Activated naive CD8-positive, alpha-beta T cell treated with anti-CD3 and anti-CD28 coated beads, Interleukin-2, amount 10 ng/mL, durations not matched to agents 7 days and 5 days (primary cell): Measurements from ENCODE around the gene GLB1L. TPM values are rescaled to one million over a fixed set of nuclear protein-coding genes. Genes with fewer than 3 reads are reported as not detected.
A peak's percentile ranks its signal among the peaks of the same experiment; 100 is the strongest.

Experiments
- ATAC-seq: fragments of 150-1000 bp; cut with Tn5 transposase; one replicate; pipeline ENCODE4 v1.10.0; 2021; ENCODE audit warnings: low read depth, moderate library complexity
- POLR2A ChIA-PET: fragments of 350-600 bp; sonication (Branson Sonifier 250); formaldehyde crosslinking; loops from one replicate; lab custom pipeline; 2021; ENCODE audit warnings: antibody characterized with exemption; lab: Charles Lee
- DNase-seq: peaks from one replicate; pipeline ENCODE4 v3.0.0; 2021
- H3K27ac Mint-ChIP-seq: one replicate; pipeline ENCODE4 v1.8.0; 2022; ENCODE audit warnings: mild to moderate bottlenecking, mixed read lengths
- H3K27me3 Mint-ChIP-seq: one replicate; pipeline ENCODE4 v1.8.0; 2022; ENCODE audit warnings: mild to moderate bottlenecking, moderate library complexity, mixed read lengths
- H3K36me3 Mint-ChIP-seq: one replicate; pipeline ENCODE4 v1.8.0; 2021; ENCODE audit warnings: mild to moderate bottlenecking, mixed read lengths
- H3K4me1 Mint-ChIP-seq: one replicate; pipeline ENCODE4 v1.8.0; 2021; ENCODE audit warnings: mixed read lengths
- H3K4me3 Mint-ChIP-seq: one replicate; pipeline ENCODE4 v1.8.0; 2022; ENCODE audit warnings: mild to moderate bottlenecking, moderate library complexity, mixed read lengths
- H3K9me3 Mint-ChIP-seq: one replicate; pipeline ENCODE4 v1.8.0; 2021; ENCODE audit warnings: mixed read lengths
- total RNA-seq, 2 experiments: library from RNA; stranded (reverse); gene quantifications; one replicate each; pipeline ENCODE4 v1.2.3, GENCODE V29; 2021

GLB1L gene
- total RNA-seq, 2 experiments from 2014 or later: 3.3 to 4.1 TPM

- Mint-ChIP-seq H3K36me3 (peaks cover 17% of the 10 kb centered on the region), H3K4me1 (peaks cover 40% of the 10 kb centered on the region)
Observed at GRCh38 chr2:219213486-219214071, 31.7 kb downstream of the GLB1L start.

DNA sequence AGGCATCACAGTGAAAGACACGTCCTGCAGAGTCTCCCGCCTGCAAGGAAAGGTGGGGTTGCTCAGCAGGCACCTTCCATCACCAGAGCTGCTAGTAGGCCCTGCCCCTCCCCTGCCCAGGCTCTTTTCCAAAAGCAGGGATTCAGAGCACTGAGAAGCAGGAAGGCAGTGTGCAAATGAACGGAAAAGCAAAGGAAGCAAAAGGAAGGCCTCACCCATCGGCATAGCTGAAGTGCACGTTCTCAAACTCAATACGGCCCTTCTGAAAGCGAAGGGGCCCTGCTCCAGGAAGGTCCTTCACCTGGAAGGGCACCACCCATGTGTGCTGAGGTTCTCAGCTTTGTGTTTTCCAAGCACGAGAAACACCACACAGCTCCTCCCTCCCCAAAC is 32.2 kb downstream of the GLB1L start:
- Mint-ChIP-seq H3K4me3 (no peak overlapping the region), H3K36me3 (peaks cover 22% of the 10 kb centered on the region), H3K9me3 (no peaks in the 10 kb centered on the region), H3K27ac (peak overlapping the region; percentile 34), H3K27me3 (no peaks in the 10 kb centered on the region), H3K4me1 (peaks cover 45% of the 10 kb centered on the region)
- POLR2A ChIA-PET: interaction anchor here (1.2 kb wide), 1 partner anchor 36 kb away, joined by 3 read pairs; the partner anchor contains the start of gene CNPPD1
- DNase-seq: no peak
- no peak for ATAC-seq

More at GRCh38 chr2:219213486-219214071, 31.7 kb downstream of the GLB1L start:
- ATAC-seq (no peak), DNase-seq (no peak)
- no peaks in the 10 kb centered on the region for H3K27me3 Mint-ChIP-seq
- POLR2A ChIA-PET: interaction anchor here (1.2 to 1.4 kb wide), 2 partner anchors 37 to 38 kb away, joined by 3 to 5 read pairs; partner anchors contain the start of gene CNPPD1
- H3K9me3 Mint-ChIP-seq: no peaks in the 10 kb centered on the region
- H3K4me3 Mint-ChIP-seq: no peak overlapping the region
- H3K27ac Mint-ChIP-seq: peak overlapping the region; percentile 34

DNA sequence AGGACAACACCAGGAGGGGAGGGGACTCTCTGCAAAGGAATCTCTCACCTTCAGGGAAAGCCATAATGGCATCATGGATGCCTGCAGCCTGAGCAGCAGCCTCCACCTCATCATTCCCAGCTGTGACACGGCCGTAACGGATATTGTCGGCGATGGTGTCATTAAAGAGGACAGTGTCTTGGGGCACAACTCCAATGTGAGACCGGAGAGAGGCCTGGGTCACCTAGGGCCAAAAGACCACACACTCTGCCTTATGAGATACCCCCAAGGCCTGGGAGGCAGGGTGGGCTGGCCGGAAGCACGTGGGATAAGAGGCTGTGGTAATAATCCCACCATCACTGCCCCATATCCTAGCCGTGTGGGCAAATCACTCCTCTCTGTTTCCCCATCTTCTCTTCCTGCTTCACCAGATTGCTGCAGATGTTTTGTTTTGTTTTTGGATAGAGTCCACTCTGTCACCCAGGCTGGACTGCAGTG is 34.3 kb downstream of the GLB1L start:
- Mint-ChIP-seq H3K27ac (peak overlapping the region; percentile 93), H3K27me3 (no peaks in the 10 kb centered on the region), H3K9me3 (no peaks in the 10 kb centered on the region), H3K4me1 (peaks cover 48% of the 10 kb centered on the region), H3K4me3 (peak overlapping the region; percentile 63), H3K36me3 (peaks cover 19% of the 10 kb centered on the region)
- POLR2A ChIA-PET: interaction anchor here (0.7 to 1.9 kb wide), 13 partner anchors 10 to 152 kb away, joined by 3 to 31 read pairs (median 5); partner anchors contain the start of genes ANKZF1, ATG9A, CNPPD1 and TUBA4A
- no peak for DNase-seq
- no peak for ATAC-seq

DNA sequence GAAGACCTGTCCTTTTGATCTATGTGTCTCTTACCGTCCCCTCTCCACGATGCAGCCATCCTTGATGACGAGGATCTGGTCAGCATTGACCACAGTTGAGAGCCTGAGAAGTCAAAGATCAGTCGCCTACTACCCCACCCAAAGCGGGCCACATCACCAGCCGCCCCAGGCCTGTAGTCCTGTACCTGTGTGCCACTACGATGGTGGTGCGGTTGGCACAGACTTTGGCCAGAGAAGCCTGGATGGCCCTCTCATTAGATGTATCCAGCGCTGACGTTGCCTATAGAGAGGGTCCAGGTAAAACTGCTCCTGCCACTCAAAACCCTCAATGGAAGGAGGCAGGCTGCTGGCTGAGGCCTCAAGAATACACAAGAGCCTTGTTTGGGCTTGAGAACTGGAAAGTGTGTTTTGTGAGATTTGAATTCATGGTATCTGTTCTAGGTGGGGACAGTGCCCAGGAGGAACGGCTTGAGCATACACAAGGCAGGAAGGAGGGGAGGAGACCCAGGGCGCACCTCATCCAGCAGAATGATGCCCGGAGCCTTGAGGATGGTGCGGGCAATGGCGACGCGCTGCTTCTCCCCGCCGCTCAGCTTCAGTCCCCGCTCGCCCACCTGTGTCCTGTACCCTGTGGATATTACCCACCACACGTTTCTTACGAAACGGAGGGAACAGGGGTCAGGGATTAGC is 34.9 kb downstream of the GLB1L start:
- Mint-ChIP-seq H3K4me1 (peaks cover 52% of the 10 kb centered on the region), H3K27ac (peak overlapping the region; percentile 88)
- ATAC-seq: no peak

DNA sequence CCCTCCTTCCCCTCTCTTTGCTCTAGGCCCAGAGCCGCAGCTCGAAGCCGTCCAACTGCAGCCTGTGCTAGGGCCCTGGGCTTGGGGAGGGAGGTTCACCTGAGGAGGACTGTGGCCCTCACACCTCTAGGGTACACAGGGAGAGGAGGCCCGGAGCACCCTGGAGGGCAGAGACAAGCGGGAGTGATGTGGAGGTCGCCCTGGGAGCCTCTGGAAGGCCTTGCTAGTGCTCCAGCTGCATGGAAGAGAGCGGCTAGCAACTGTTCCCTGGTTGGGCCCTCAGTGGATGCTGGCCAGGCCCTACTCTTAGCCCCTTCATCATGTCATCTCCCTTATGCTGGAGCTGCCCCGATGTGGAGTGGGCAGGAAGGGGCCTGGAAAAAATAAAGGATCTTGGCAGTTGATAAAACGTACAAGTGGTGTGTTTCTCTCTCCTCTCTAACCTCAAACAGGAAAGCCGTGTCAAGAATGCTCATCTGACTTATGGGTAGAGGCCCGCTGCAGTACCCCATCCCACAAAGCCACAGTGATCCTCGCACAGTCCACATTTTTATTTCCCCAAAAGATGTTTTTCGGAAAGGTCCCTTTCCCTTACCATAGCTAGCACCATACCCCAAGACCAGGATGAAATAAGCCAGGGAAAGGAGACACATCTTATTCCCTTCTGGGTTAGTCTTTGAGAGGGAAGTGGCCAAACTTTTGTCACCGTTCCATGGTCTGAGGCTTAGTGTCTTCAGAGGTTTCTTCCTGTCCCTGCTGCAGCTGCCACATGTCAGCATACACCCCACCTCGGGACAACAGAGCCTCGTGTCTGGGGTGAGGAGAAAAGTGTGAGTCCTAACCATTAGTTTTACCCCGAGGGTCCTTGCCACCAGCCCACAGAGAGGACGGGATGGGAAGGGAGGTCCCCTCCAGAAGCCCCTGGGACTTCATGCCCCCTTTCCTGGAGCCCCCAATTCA is 35.7 kb downstream of the GLB1L start:
- POLR2A ChIA-PET: interaction anchor here (0.6 to 5.2 kb wide), 9 partner anchors 9 to 170 kb away, joined by 3 to 92 read pairs (median 8); partner anchors contain the start of genes ANKZF1, ATG9A, CNPPD1 and GLB1L
- Mint-ChIP-seq H3K4me3 (peak overlapping the region; percentile 62), H3K27me3 (no peaks in the 10 kb centered on the region), H3K36me3 (peaks cover 21% of the 10 kb centered on the region), H3K27ac (peak overlapping the region; percentile 88), H3K4me1 (peaks cover 52% of the 10 kb centered on the region), H3K9me3 (no peaks in the 10 kb centered on the region)
- DNase-seq (no peak), ATAC-seq (no peak)

More for the DNA sequence above, 34.9 kb downstream of the GLB1L start:
- Mint-ChIP-seq H3K27me3 (no peaks in the 10 kb centered on the region), H3K4me3 (peak overlapping the region; percentile 62), H3K9me3 (no peaks in the 10 kb centered on the region), H3K36me3 (peaks cover 19% of the 10 kb centered on the region)
- POLR2A ChIA-PET: interaction anchor here (0.8 to 5.2 kb wide), 8 partner anchors 9 to 51 kb away, joined by 3 to 92 read pairs (median 7); partner anchors contain the start of genes ANKZF1, ATG9A and CNPPD1
- no peak for DNase-seq

DNA sequence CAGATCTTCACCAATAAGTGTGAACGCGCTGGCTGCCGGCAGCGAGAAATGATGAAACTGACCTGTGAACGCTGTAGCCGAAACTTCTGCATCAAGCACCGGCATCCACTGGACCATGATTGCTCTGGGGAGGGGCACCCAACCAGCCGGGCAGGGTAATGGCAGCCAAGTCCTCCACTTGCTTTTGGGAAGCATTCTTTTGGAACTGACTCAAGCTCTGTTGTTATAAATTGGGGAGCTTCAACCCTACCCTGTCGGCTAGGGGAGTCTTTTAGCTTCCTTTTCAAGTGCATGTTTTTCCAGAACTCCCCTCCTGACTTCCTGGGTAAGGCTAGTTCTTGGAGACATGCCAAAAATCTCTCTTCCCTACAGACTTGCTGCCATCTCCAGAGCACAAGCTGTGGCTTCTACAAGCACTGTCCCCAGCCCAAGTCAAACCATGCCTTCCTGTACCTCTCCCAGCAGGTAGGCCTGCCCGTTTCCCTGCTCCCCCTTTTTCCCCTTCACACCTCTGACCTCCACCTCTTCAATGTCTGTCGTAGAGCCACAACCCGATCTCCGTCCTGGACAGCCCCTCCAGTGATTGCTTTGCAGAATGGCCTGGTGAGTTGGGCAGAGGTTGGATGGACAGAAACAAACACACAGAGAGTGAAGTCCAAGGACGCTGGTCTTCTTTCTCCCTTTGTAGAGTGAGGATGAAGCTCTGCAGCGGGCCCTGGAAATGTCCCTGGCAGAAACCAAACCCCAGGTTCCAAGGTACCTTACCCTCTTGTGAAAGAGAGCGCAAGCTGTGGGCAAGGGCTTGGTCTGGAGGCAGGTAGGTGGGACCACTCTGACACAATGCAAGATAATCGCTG is 37.1 kb downstream of the GLB1L start:
- peaks cover 47% of the 10 kb centered on the region for H3K4me1 Mint-ChIP-seq
- H3K36me3 Mint-ChIP-seq: peaks cover 16% of the 10 kb centered on the region
- no peaks in the 10 kb centered on the region for H3K27me3 Mint-ChIP-seq
- POLR2A ChIA-PET: interaction anchor here (0.7 to 5.2 kb wide), 8 partner anchors 22 to 49 kb away, joined by 3 to 92 read pairs (median 14); partner anchors contain the start of genes ANKZF1, ATG9A, CNPPD1 and GLB1L
- peak overlapping the region; percentile 85 for H3K4me3 Mint-ChIP-seq
- peak overlapping the region; percentile 93 for H3K27ac Mint-ChIP-seq
- DNase-seq (no peak), ATAC-seq (no peak)
- H3K9me3 Mint-ChIP-seq: peaks cover 7% of the 10 kb centered on the region

GRCh38 chr2:219207134-219207883 is 37.9 kb downstream of the GLB1L start:
- DNase-seq: no peak

GRCh38 chr2:219206328-219207133 is 38.7 kb downstream of the GLB1L start, which contains the start of gene ZFAND2B:
TSS of gene ZFAND2B (plus strand) at chr2:219206782. CDS start at chr2:219206988, 206 bp downstream.
- POLR2A ChIA-PET: interaction anchor here (0.6 to 5.2 kb wide), 17 partner anchors 9 to 72 kb away, joined by 3 to 92 read pairs (median 8); partner anchors contain the start of genes ANKZF1, ATG9A, CNPPD1 and DNAJB2
- Mint-ChIP-seq H3K9me3 (peaks cover 7% of the 10 kb centered on the region), H3K27me3 (no peaks in the 10 kb centered on the region), H3K4me1 (peaks cover 47% of the 10 kb centered on the region), H3K27ac (peak within 1 kb of the TSS; percentile 93), H3K4me3 (peak within 1 kb of the TSS; percentile 85), H3K36me3 (peaks cover 15% of the 10 kb centered on the region)
- ATAC-seq (peak; percentile 97), DNase-seq (peak; percentile 99)

More at GRCh38 chr2:219207134-219207883, 37.9 kb downstream of the GLB1L start:
- Mint-ChIP-seq H3K4me1 (peaks cover 47% of the 10 kb centered on the region), H3K36me3 (peaks cover 16% of the 10 kb centered on the region), H3K4me3 (peak overlapping the region; percentile 85), H3K27me3 (no peaks in the 10 kb centered on the region), H3K9me3 (peaks cover 7% of the 10 kb centered on the region), H3K27ac (peak overlapping the region; percentile 93)
- ATAC-seq: no peak
- POLR2A ChIA-PET: interaction anchor here (1.4 to 5.2 kb wide), 13 partner anchors 10 to 72 kb away, joined by 5 to 92 read pairs (median 14); partner anchors contain the start of genes ANKZF1, ATG9A, CNPPD1 and DNAJB2

- no peaks in the 10 kb centered on the region for H3K27me3 Mint-ChIP-seq
- DNase-seq: no peak
- peaks cover 13% of the 10 kb centered on the region for H3K36me3 Mint-ChIP-seq
- no peak for ATAC-seq
- POLR2A ChIA-PET: interaction anchor here (0.6 to 5.2 kb wide), 15 partner anchors 9 to 73 kb away, joined by 4 to 92 read pairs (median 9); partner anchors contain the start of genes ANKZF1, ATG9A, CNPPD1 and DNAJB2
- H3K4me1 Mint-ChIP-seq: peaks cover 42% of the 10 kb centered on the region
- H3K27ac Mint-ChIP-seq: peak overlapping the region; percentile 93
- H3K9me3 Mint-ChIP-seq: peaks cover 9% of the 10 kb centered on the region
- peak overlapping the region; percentile 85 for H3K4me3 Mint-ChIP-seq
Observed at GRCh38 chr2:219205981-219206327, 39.3 kb downstream of the GLB1L start.

- no peaks in the 10 kb centered on the region for H3K27me3 Mint-ChIP-seq
- peaks cover 44% of the 10 kb centered on the region for H3K4me1 Mint-ChIP-seq
- H3K9me3 Mint-ChIP-seq: peaks cover 10% of the 10 kb centered on the region
- H3K4me3 Mint-ChIP-seq: no peak overlapping the region
- DNase-seq (no peak), ATAC-seq (no peak)
- POLR2A ChIA-PET: interaction anchor here (2.0 to 5.2 kb wide), 3 partner anchors 8 to 29 kb away, joined by 9 to 92 read pairs (median 73); partner anchors contain the start of gene CNPPD1
- peaks cover 12% of the 10 kb centered on the region for H3K36me3 Mint-ChIP-seq
- peak overlapping the region; percentile 93 for H3K27ac Mint-ChIP-seq
Observed at GRCh38 chr2:219205165-219205538, 40.1 kb downstream of the GLB1L start.
